Sigmoid colon (tissue), 7 donors: ENCODE results near the gene RNU7-1. TPM values are rescaled to one million over a fixed set of nuclear protein-coding genes. Genes with fewer than 3 reads are reported as not detected.

Source experiments
- DNase-seq: peaks from one replicate; pipeline ENCODE4 v3.0.0-alpha.2; 2019
- H3K27ac ChIP-seq, 4 donors: fragments of 200-600 bp; sonication (generic); one replicate each; pipeline ENCODE4 v1.5.1; 2016 to 2019; ENCODE audit warnings: mild to moderate bottlenecking in 1 of 4
- H3K27me3 ChIP-seq, 3 donors: fragments of 200-600 bp; sonication (generic); one replicate each; pipeline ENCODE4 v1.5.1; 2019; ENCODE audit warnings: mild to moderate bottlenecking in 1 of 3
- H3K36me3 ChIP-seq, 4 donors: fragments of 200-600 bp; sonication (generic); one replicate each; pipeline ENCODE4 v1.5.1; 2016 to 2019
- H3K4me1 ChIP-seq, 4 donors: fragments of 200-600 bp; sonication (generic); one replicate each; pipeline ENCODE4 v1.5.1; 2017 to 2019
- H3K4me3 ChIP-seq, 4 donors: fragments of 200-600 bp; sonication (generic); one replicate each; pipeline ENCODE4 v1.5.1; 2017 to 2019; ENCODE audit warnings: mild to moderate bottlenecking in 2 of 4, moderate library complexity in 1 of 4
- H3K9me3 ChIP-seq, 4 donors: fragments of 200-600 bp in 3 of 4; sonication (generic) in 3 of 4; one replicate each; pipeline versions ENCODE4 v1.5.1 to v1.6.1; 2013 to 2019
- CTCF ChIP-seq, 4 experiments: fragments of 450-650 bp in 3 of 4; fragments of 200-600 bp in 1 of 4; IDR thresholded peaks; one replicate each; pipeline ENCODE4 v1.5.1; 2016 to 2019; ENCODE audit warnings: antibody characterized with exemption in 4 of 4, mild to moderate bottlenecking in 3 of 4, moderate library complexity in 2 of 4
- EP300 ChIP-seq, 4 donors: sonication (generic); formaldehyde crosslinking; IDR thresholded peaks; one replicate each; pipeline ENCODE4 v1.6.1; 2017; ENCODE audit warnings: antibody characterized with exemption in 4 of 4
- POLR2A ChIP-seq, 2 donors: fragments of 450-650 bp; IDR thresholded peaks; one replicate each; pipeline ENCODE4 v1.6.1; 2016; ENCODE audit warnings: antibody characterized with exemption in 2 of 2, mild to moderate bottlenecking in 2 of 2, moderate library complexity in 2 of 2
- POLR2AphosphoS5 ChIP-seq, 4 donors: sonication (generic); formaldehyde crosslinking; IDR thresholded peaks; one replicate each; pipeline ENCODE4 v1.6.1; 2017; ENCODE audit warnings: antibody characterized with exemption in 4 of 4
- WGBS, 2 donors: extraction: QIAGEN DNeasy Blood & Tissue Kit; methylation state at CpG; one replicate each; pipeline ENCODE4 v1.1.7; 2013; 5-methylcytosine and 5-hydroxymethylcytosine counted together
- intact Hi-C: fragments of 100-400 bp; cut with DNase I; formaldehyde crosslinking; loops from one replicate; pipeline ENCODE4 v1.15.1; 2023
- polyA plus RNA-seq, 3 donors: library from polyadenylated mRNA; stranded (reverse); fragments of 200-250 nt; gene quantifications; one replicate each; pipeline ENCODE4 v1.2.3, GENCODE V29; 2013
- small RNA-seq, 3 donors: library from RNA; depleted of rRNA; stranded (forward); fragments of <200 nt; gene quantifications; one replicate each; pipeline ENCODE3, GENCODE V24; 2016
- total RNA-seq, 4 donors: library from RNA; depleted of rRNA; stranded (reverse); fragments of >200 nt; gene quantifications; one replicate each; pipeline ENCODE4 v1.1.0, GENCODE V29; 2016
- donor health status: healthy with polysubstance abuse.
- donor health status: Bipolar disorder and iron deficiency.
- donor health status: healthy.

RNU7-1 gene
- total and polyA plus RNA-seq, 7 donors = not detected

DNA sequence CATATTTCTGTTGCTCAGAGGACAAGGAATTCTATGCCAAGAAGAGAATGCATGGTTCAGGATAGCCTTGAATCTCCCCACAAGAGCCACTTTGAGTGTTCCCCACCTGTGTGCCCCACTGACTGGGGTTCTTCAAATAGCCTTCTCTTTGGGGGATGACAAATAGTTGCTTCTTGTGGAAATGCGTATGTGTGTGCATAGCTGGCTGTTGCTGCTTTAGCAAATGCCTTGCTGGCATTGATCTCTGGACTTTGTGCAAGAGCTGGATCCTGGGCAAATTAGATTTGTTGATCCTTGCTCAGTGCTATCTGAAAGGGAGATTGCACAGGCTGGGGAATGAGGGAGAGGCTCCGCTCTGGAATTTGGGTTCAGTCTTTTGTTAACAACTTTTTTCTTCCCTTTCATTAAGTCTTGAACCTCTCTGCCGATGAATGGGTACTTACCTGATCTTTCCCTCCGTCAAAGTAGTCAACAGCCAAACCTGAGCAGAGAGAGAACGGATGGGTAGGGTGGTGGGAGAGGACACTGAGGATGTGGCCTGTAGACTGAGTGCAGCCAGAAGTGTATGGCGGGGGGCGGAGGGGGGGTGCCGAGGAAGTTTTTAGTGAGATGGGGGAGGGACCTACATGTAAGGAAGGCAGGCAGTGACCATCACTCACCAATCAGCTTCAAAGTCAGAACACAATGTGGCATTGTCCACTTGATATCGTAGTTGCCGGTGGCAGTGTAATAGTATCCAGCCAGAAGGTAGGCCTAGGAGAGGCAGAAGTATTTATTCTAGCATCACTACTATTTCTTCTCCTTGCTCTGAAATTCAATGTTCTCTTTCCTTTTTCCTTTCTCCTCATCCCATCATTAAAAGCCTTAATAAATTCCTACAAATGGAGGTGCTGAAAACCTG lies 37.8 kb downstream of the RNU7-1 start:
- intact Hi-C loops = no loop called here
- Histone ChIP-seq H3K9me3 (no peaks in the 10 kb centered on the region), H3K4me3 (no peak overlapping the region), H3K27ac (no peak overlapping the region), H3K36me3 (peaks cover 24 to 77% (median 40%) of the 10 kb centered on the region in 4 donors), H3K27me3 (no peaks in the 10 kb centered on the region), H3K4me1 (no peaks in the 10 kb centered on the region)
- TF ChIP-seq POLR2A (IDR thresholded peaks at IDR 0.05) (no peak), POLR2AphosphoS5 (IDR thresholded peaks at IDR 0.05) (no peak), EP300 (IDR thresholded peaks at IDR 0.05) (no peak), CTCF (IDR thresholded peaks at IDR 0.05) (no peak)
- no peak for DNase-seq
- WGBS, 2 donors = 86 to 91% methylated on average over 10 of the region's 10 CpGs

DNA sequence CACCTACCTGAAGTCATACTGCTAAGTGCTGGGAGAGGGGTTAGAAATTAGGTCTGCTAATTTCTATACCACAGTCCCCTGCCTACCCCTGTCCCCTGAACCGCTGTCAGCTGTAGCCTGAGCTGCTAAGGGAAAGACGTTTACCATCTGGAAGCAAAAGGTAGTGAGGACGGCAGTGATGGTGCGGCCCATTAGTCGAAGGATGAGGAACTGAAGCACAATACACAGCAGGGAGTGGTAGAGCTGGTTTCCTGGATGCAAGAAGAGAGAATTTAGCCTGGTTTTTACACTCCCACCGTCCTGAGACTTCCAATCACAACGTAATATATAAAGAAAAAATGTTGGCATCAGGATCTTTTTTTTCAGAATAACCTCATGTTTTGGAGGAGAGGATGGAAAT lies 38.9 kb downstream of the RNU7-1 start:
- Histone ChIP-seq H3K27me3 (no peaks in the 10 kb centered on the region), H3K9me3 (no peaks in the 10 kb centered on the region), H3K4me1 (peaks cover 0 to 6% (median 4%) of the 10 kb centered on the region in 4 donors), H3K36me3 (peaks cover 13 to 66% (median 34%) of the 10 kb centered on the region in 4 donors), H3K27ac (no peak overlapping the region), H3K4me3 (no peak overlapping the region)
- DNase-seq = no peak
- intact Hi-C loops = no loop called here
- WGBS, 2 donors = 89 to 92% methylated on average over 7 of the region's 7 CpGs
- no peak for TF ChIP-seq POLR2A (IDR thresholded peaks at IDR 0.05)
- no peak for TF ChIP-seq POLR2AphosphoS5 (IDR thresholded peaks at IDR 0.05)
- TF ChIP-seq EP300 (IDR thresholded peaks at IDR 0.05) = no peak
- no peak for TF ChIP-seq CTCF (IDR thresholded peaks at IDR 0.05)

DNA sequence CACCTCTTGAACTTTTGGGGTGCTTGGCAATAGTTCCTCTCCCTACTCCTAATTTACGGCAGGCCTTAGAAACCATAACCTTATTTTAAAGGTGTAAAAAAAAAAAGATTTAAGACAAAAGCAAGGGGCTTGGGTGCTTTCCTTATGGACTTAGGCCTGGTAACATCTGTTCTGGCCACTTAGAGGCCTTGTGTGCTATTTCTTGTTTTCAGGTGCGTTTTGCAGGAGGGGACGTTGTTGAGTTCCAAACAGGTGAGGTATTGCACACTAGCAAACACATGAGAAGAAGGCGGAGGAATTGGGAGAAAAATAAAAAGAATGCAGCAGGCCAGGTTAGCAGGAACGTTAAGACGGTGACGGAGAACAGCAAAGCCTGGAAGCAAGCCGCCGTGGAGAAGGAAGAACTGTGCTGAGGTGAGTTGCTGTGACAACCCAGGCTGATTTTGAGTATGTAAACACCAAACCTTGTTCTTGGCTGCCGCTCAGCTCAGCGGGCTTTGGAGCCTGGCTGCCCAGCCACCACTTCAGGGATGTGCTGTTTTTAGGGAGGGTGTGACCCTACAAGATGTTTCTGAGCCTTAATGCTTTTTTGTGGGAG lies 44.4 kb downstream of the RNU7-1 start:
- DNase-seq = peak; percentile 86
- Histone ChIP-seq H3K4me1 (peaks cover 0 to 23% (median 19%) of the 10 kb centered on the region in 4 donors), H3K27ac (peak overlapping the region; percentile 72 to 82 (median 80)), H3K27me3 (no peaks in the 10 kb centered on the region), H3K9me3 (no peaks in the 10 kb centered on the region), H3K36me3 (peaks cover 0 to 11% (median 3%) of the 10 kb centered on the region in 4 donors), H3K4me3 (peak overlapping the region in 1 of 4 donors; percentile 2)
- 22 to 68% methylated on average over 11 of the region's 11 CpGs for WGBS, 2 donors
- intact Hi-C loops = no loop called here
- TF ChIP-seq POLR2AphosphoS5 (IDR thresholded peaks at IDR 0.05) (peak in 3 of 4 donors; percentile 22 to 35 (median 32)), EP300 (IDR thresholded peaks at IDR 0.05) (no peak)

Small RNA genes lying within 50 kb of the gene (small RNA-seq; reads per million reads assigned to genes)
- gene MIR141 (0.12 to 3.4 (median 0.75) reads per million in 3 donors), gene MIR200C (0.06 to 0.80 (median 0.75) reads per million in 3 donors), gene RNU7-1 (0 reads per million in 3 donors), gene SCARNA12 (0.12 to 0.22 (median 0.22) reads per million in 3 donors)

Other genes starting within 250 kb of the RNU7-1 start
- under 1 TPM; 0.27 to 0.55 (median 0.43) TPM for gene PIANP, start 243.0 kb upstream of the RNU7-1 start, total RNA-seq
- gene PIANP, start 243.0 kb upstream of the RNU7-1 start, polyA plus RNA-seq = 1 to 10 TPM in 2 of 3 donors, under 1 TPM in 1; 0.46 to 2.0 (median 1.2) TPM
- 10 to 100 TPM; 51.3 to 69.3 (median 60.1) TPM for gene COPS7A, start 219.8 kb upstream of the RNU7-1 start, total RNA-seq
- gene COPS7A, start 219.8 kb upstream of the RNU7-1 start, polyA plus RNA-seq = 10 to 100 TPM; 48.6 to 52.5 (median 52.3) TPM
- 100 to 1,000 TPM; 148 to 163 (median 159) TPM for gene MLF2, start 190.7 kb upstream of the RNU7-1 start, total RNA-seq
- gene MLF2, start 190.7 kb upstream of the RNU7-1 start, polyA plus RNA-seq = 100 to 1,000 TPM; 157 to 220 (median 178) TPM
- 100 to 1,000 TPM; 196 to 392 (median 255) TPM for gene PTMS, start 177.5 kb upstream of the RNU7-1 start, total RNA-seq
- 100 to 1,000 TPM in 2 of 3 donors, 10 to 100 TPM in 1; 93.2 to 198 (median 174) TPM for gene PTMS, start 177.5 kb upstream of the RNU7-1 start, polyA plus RNA-seq
- gene LAG3, start 171.3 kb upstream of the RNU7-1 start, total RNA-seq = 1 to 10 TPM; 1.4 to 6.9 (median 3.0) TPM
- gene LAG3, start 171.3 kb upstream of the RNU7-1 start, polyA plus RNA-seq = 1 to 10 TPM in 2 of 3 donors, under 1 TPM in 1; 0.60 to 4.2 (median 1.4) TPM
- 10 to 100 TPM in 3 of 4 donors, 1 to 10 TPM in 1; 2.5 to 12.8 (median 11.5) TPM for gene CD4, start 154.3 kb upstream of the RNU7-1 start, total RNA-seq
- 10 to 100 TPM in 2 of 3 donors, 1 to 10 TPM in 1; 4.8 to 29.7 (median 26.6) TPM for gene CD4, start 154.3 kb upstream of the RNU7-1 start, polyA plus RNA-seq
- 10 to 100 TPM in 2 of 4 donors, 1 to 10 TPM in 2; 6.4 to 16.1 (median 10.2) TPM for gene GPR162, start 122.0 kb upstream of the RNU7-1 start, total RNA-seq
- gene GPR162, start 122.0 kb upstream of the RNU7-1 start, polyA plus RNA-seq = 1 to 10 TPM; 1.2 to 7.6 (median 1.8) TPM
- gene P3H3, start 115.4 kb upstream of the RNU7-1 start, total RNA-seq = 10 to 100 TPM; 16.4 to 69.8 (median 20.5) TPM
- gene P3H3, start 115.4 kb upstream of the RNU7-1 start, polyA plus RNA-seq = 1 to 10 TPM in 2 of 3 donors, under 1 TPM in 1; 0.60 to 6.0 (median 1.2) TPM
- 1 to 10 TPM in 3 of 4 donors, under 1 TPM in 1; 0.36 to 8.9 (median 2.2) TPM for gene GNB3, start 102.9 kb upstream of the RNU7-1 start, total RNA-seq
- gene GNB3, start 102.9 kb upstream of the RNU7-1 start, polyA plus RNA-seq = 1 to 10 TPM in 2 of 3 donors, under 1 TPM in 1; 0.46 to 1.2 (median 1.1) TPM
- gene CDCA3, start 92.5 kb upstream of the RNU7-1 start, total RNA-seq = 1 to 10 TPM in 1 of 4 donors, under 1 TPM in 3; 0.33 to 2.8 (median 0.45) TPM
- 10 to 100 TPM in 1 of 3 donors, 1 to 10 TPM in 2; 4.8 to 31.2 (median 8.6) TPM for gene CDCA3, start 92.5 kb upstream of the RNU7-1 start, polyA plus RNA-seq
- 10 to 100 TPM; 37.1 to 44.7 (median 41.5) TPM for gene USP5, start 91.7 kb upstream of the RNU7-1 start, total RNA-seq
- gene USP5, start 91.7 kb upstream of the RNU7-1 start, polyA plus RNA-seq = 10 to 100 TPM; 25.4 to 51.5 (median 26.4) TPM
- gene TPI1, start 76.3 kb upstream of the RNU7-1 start, total RNA-seq = 100 to 1,000 TPM; 194 to 345 (median 299) TPM
- gene TPI1, start 76.3 kb upstream of the RNU7-1 start, polyA plus RNA-seq = 100 to 1,000 TPM; 808 to 994 (median 968) TPM
- gene SPSB2, start 70.5 kb upstream of the RNU7-1 start, total RNA-seq = 10 to 100 TPM in 1 of 4 donors, 1 to 10 TPM in 3; 4.6 to 10.5 (median 8.2) TPM
- 10 to 100 TPM; 13.4 to 17.4 (median 13.5) TPM for gene SPSB2, start 70.5 kb upstream of the RNU7-1 start, polyA plus RNA-seq
- 10 to 100 TPM; 12.2 to 21.0 (median 13.5) TPM for gene LRRC23, start 39.0 kb upstream of the RNU7-1 start, total RNA-seq
- gene LRRC23, start 39.0 kb upstream of the RNU7-1 start, polyA plus RNA-seq = 10 to 100 TPM in 1 of 3 donors, 1 to 10 TPM in 2; 5.3 to 11.4 (median 5.5) TPM
- 10 to 100 TPM; 26.3 to 37.5 (median 35.0) TPM for gene ENO2, start 29.2 kb upstream of the RNU7-1 start, total RNA-seq
- 10 to 100 TPM in 1 of 3 donors, 1 to 10 TPM in 2; 1.8 to 15.6 (median 3.0) TPM for gene ENO2, start 29.2 kb upstream of the RNU7-1 start, polyA plus RNA-seq
- gene ATN1, start 15.9 kb upstream of the RNU7-1 start, total RNA-seq = 100 to 1,000 TPM in 1 of 4 donors, 10 to 100 TPM in 3; 46.4 to 138 (median 60.3) TPM
- gene ATN1, start 15.9 kb upstream of the RNU7-1 start, polyA plus RNA-seq = 10 to 100 TPM; 30.1 to 78.8 (median 33.0) TPM
- 100 to 1,000 TPM; 465 to 697 (median 652) TPM for gene C12orf57, start 206 bp downstream of the RNU7-1 start, total RNA-seq
- 100 to 1,000 TPM; 305 to 810 (median 418) TPM for gene C12orf57, start 206 bp downstream of the RNU7-1 start, polyA plus RNA-seq
- 10 to 100 TPM in 3 of 4 donors, 1 to 10 TPM in 1; 5.3 to 13.6 (median 11.8) TPM for gene PTPN6, start 7.5 kb downstream of the RNU7-1 start, total RNA-seq
- 10 to 100 TPM; 42.1 to 92.4 (median 67.3) TPM for gene PTPN6, start 7.5 kb downstream of the RNU7-1 start, polyA plus RNA-seq
- gene PHB2, start 26.8 kb downstream of the RNU7-1 start, total RNA-seq = 100 to 1,000 TPM; 211 to 327 (median 285) TPM
- 100 to 1,000 TPM; 180 to 283 (median 184) TPM for gene PHB2, start 26.8 kb downstream of the RNU7-1 start, polyA plus RNA-seq
- 10 to 100 TPM; 18.8 to 32.3 (median 22.7) TPM for gene EMG1, start 27.1 kb downstream of the RNU7-1 start, total RNA-seq
- gene EMG1, start 27.1 kb downstream of the RNU7-1 start, polyA plus RNA-seq = 10 to 100 TPM; 19.2 to 33.0 (median 21.3) TPM
- 10 to 100 TPM; 18.6 to 27.0 (median 25.4) TPM for gene LPCAT3, start 74.7 kb downstream of the RNU7-1 start, total RNA-seq
- gene LPCAT3, start 74.7 kb downstream of the RNU7-1 start, polyA plus RNA-seq = 10 to 100 TPM in 2 of 3 donors, 1 to 10 TPM in 1; 7.8 to 47.9 (median 16.9) TPM
- gene C1S, start 116.9 kb downstream of the RNU7-1 start, total RNA-seq = 100 to 1,000 TPM; 420 to 622 (median 463) TPM
- gene C1S, start 116.9 kb downstream of the RNU7-1 start, polyA plus RNA-seq = 100 to 1,000 TPM in 1 of 3 donors, 10 to 100 TPM in 2; 15.5 to 244 (median 52.9) TPM
- 100 to 1,000 TPM; 328 to 493 (median 467) TPM for gene C1R, start 148.6 kb downstream of the RNU7-1 start, total RNA-seq
- gene C1R, start 148.6 kb downstream of the RNU7-1 start, polyA plus RNA-seq = 100 to 1,000 TPM in 1 of 3 donors, 10 to 100 TPM in 2; 23.8 to 257 (median 54.1) TPM
- gene C1RL, start 165.4 kb downstream of the RNU7-1 start, total RNA-seq = 10 to 100 TPM; 44.2 to 82.6 (median 65.3) TPM
- 10 to 100 TPM in 2 of 3 donors, 1 to 10 TPM in 1; 9.9 to 45.5 (median 12.0) TPM for gene C1RL, start 165.4 kb downstream of the RNU7-1 start, polyA plus RNA-seq
- under 1 TPM in 1 of 4 donors, not detected in 3; 0.71 TPM for gene RBP5, start 185.1 kb downstream of the RNU7-1 start, total RNA-seq
- 10 to 100 TPM in 1 of 3 donors, 1 to 10 TPM in 2; 3.7 to 30.9 (median 4.2) TPM for gene RBP5, start 185.1 kb downstream of the RNU7-1 start, polyA plus RNA-seq
- gene CLSTN3, start 186.6 kb downstream of the RNU7-1 start, total RNA-seq = 10 to 100 TPM; 11.5 to 41.5 (median 19.3) TPM
- 10 to 100 TPM in 1 of 3 donors, 1 to 10 TPM in 2; 3.7 to 25.9 (median 6.0) TPM for gene CLSTN3, start 186.6 kb downstream of the RNU7-1 start, polyA plus RNA-seq
- gene PEX5, start 245.9 kb downstream of the RNU7-1 start, total RNA-seq = 10 to 100 TPM; 22.7 to 48.5 (median 35.3) TPM
- gene PEX5, start 245.9 kb downstream of the RNU7-1 start, polyA plus RNA-seq = 10 to 100 TPM; 13.9 to 29.9 (median 27.0) TPM